Type B pancreatic cell (in vitro differentiated cells): ENCODE data around the gene RBM42. TPM values are rescaled to one million over a fixed set of nuclear protein-coding genes. Genes with fewer than 3 reads are reported as not detected.

Experiments used
- DNase-seq: peaks from one replicate; pipeline ENCODE4 v3.0.0; 2021; ENCODE audit warnings: mixed read lengths; ENCODE audit not compliant: unreplicated experiment; ENCODE audit errors: extremely low spot score
- H3K27ac Mint-ChIP-seq: 2 replicates; pipeline ENCODE4 v1.8.0; 2021; ENCODE audit warnings: mild to moderate bottlenecking, mixed read lengths
- H3K27me3 Mint-ChIP-seq: 2 replicates; pipeline ENCODE4 v1.8.0; 2021; ENCODE audit warnings: mixed read lengths
- H3K36me3 Mint-ChIP-seq: 2 replicates; pipeline ENCODE4 v1.8.0; 2021; ENCODE audit warnings: mixed read lengths
- H3K4me1 Mint-ChIP-seq: one replicate; pipeline ENCODE4 v1.8.0; 2021; ENCODE audit warnings: mixed read lengths; ENCODE audit not compliant: unreplicated experiment
- H3K4me3 Mint-ChIP-seq: 2 replicates; pipeline ENCODE4 v1.8.0; 2021; ENCODE audit warnings: mild to moderate bottlenecking, mixed read lengths
- H3K9me3 Mint-ChIP-seq: 2 replicates; pipeline ENCODE4 v1.8.0; 2021; ENCODE audit warnings: mixed read lengths
- long read RNA-seq: library from polyadenylated mRNA; unstranded; transcript quantifications from one replicate; pipeline ENCODE4 v2.0.0, GENCODE V29; 2020
- total RNA-seq: library from RNA; stranded (reverse); gene quantifications from 2 replicates; pipeline ENCODE4 v1.2.1, GENCODE V29; 2021; ENCODE audit warnings: low replicate concordance
- TF ChIP-seq, protein P1 (sequence below): fragments of 200-600 bp; sonication (generic); conservative IDR thresholded peaks from 2 replicates; pipeline ENCODE4 v1.5.0; 2021; ENCODE audit warnings: antibody characterized with exemption, mild to moderate bottlenecking

RBM42 gene, protein sequence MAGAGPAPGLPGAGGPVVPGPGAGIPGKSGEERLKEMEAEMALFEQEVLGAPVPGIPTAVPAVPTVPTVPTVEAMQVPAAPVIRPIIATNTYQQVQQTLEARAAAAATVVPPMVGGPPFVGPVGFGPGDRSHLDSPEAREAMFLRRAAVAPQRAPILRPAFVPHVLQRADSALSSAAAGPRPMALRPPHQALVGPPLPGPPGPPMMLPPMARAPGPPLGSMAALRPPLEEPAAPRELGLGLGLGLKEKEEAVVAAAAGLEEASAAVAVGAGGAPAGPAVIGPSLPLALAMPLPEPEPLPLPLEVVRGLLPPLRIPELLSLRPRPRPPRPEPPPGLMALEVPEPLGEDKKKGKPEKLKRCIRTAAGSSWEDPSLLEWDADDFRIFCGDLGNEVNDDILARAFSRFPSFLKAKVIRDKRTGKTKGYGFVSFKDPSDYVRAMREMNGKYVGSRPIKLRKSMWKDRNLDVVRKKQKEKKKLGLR
- 79.6 and 84.9 TPM in 2 replicates for total RNA-seq
- long read RNA-seq, partial matches to known transcripts: 2 of 2 reads
- long read RNA-seq, other reads (novel, unspliced or antisense): 0 of 2 reads

DNA sequence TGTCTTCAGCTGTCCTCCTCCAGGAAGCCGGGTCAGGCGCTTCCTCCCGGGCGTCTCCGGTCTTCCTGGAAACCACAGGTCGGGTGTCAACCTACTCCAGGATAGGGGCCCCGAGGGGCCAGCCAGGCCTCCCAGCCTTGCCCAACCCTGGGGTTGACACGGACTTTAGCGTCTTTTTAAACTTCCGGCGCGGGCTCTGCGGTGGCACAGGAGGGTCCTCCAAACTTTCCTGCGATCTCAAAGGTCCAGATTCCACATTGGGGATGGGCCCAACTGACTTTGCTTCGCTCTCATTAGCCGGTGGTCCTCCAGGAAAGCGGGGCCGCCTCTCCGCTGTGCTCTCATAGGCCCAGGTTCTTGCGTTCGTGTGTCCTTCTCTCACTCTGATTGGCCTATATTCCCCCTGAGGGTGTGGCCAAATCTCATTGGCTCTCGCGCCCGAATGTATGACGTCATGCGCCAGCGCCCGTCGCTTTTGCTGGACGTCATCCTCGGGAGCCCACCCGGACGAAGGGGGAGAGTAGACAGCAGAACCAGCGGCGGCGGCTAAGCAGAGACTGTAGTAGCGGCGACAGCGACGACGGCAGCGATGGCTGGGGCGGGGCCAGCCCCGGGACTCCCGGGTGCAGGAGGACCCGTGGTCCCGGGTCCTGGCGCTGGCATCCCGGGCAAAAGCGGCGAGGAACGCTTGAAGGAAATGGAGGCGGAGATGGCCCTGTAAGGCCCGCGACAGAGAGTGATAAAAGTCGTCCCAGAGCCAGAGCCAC is at the start of gene RBM42:
TSS of gene RBM42 (plus strand) at position 472 of the 767 bp plus-strand sequence. CDS start at position 590, 118 bp downstream.
- H3K9me3 Mint-ChIP-seq: no peaks in the 10 kb centered on the region
- peaks cover 4% of the 10 kb centered on the region for H3K27me3 Mint-ChIP-seq
- DNase-seq: peak; percentile 98

DNA sequence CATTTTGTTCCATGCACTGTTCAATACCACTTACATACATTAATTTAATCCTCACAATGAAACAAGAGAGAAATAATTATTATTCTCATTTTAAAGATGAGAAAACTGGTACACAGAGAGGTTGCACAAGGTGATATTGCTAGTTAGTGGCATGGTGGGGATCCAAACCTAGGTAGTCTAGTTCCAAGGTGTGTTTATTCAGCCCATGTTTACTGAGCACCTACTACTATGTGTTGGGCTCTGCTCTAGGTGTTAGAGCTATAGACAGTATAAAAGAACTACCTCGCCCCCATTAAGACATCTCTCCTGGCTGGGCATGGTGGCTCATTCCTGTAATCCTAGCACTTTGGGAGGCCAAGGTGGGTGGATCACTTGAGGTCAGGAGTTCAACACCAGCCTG is 46.1 kb upstream of the RBM42 start:
- TF ChIP-seq, protein P1, sequence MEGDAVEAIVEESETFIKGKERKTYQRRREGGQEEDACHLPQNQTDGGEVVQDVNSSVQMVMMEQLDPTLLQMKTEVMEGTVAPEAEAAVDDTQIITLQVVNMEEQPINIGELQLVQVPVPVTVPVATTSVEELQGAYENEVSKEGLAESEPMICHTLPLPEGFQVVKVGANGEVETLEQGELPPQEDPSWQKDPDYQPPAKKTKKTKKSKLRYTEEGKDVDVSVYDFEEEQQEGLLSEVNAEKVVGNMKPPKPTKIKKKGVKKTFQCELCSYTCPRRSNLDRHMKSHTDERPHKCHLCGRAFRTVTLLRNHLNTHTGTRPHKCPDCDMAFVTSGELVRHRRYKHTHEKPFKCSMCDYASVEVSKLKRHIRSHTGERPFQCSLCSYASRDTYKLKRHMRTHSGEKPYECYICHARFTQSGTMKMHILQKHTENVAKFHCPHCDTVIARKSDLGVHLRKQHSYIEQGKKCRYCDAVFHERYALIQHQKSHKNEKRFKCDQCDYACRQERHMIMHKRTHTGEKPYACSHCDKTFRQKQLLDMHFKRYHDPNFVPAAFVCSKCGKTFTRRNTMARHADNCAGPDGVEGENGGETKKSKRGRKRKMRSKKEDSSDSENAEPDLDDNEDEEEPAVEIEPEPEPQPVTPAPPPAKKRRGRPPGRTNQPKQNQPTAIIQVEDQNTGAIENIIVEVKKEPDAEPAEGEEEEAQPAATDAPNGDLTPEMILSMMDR: no peak
- no peaks in the 10 kb centered on the region for H3K9me3 Mint-ChIP-seq
- no peak overlapping the region for H3K4me3 Mint-ChIP-seq
- H3K27ac Mint-ChIP-seq: no peak overlapping the region
- H3K27me3 Mint-ChIP-seq: peaks cover 28% of the 10 kb centered on the region
- DNase-seq: no peak
- no peaks in the 10 kb centered on the region for H3K4me1 Mint-ChIP-seq
- H3K36me3 Mint-ChIP-seq: no peaks in the 10 kb centered on the region

More for the DNA sequence above, at the start of gene RBM42:
- H3K4me3 Mint-ChIP-seq: peak within 1 kb of the TSS; percentile 99
- TF ChIP-seq, protein P1: no peak
- peaks cover 19% of the 10 kb centered on the region for H3K36me3 Mint-ChIP-seq
- H3K27ac Mint-ChIP-seq: peak within 1 kb of the TSS; percentile 99
- peaks cover 11% of the 10 kb centered on the region for H3K4me1 Mint-ChIP-seq

DNA sequence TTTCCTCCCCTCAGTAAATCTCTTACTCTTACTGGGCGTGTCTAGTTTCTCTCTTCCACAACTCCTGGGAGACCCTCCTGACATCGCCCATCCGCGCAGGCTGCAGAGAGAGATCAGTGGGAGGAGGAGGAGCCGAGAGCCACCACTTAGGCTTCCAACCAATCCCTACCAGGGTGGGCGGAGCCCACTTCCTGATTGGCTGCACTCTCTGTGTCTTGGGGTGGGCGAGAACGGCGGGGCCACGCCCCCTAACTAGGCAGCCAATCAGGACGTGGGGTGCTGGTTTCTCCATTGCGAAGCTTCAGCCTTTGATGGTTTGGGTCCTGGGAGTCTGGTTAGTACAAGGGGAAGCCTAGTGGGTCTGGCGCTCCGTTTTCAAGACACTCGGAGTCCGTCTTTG is 43.0 kb upstream of the RBM42 start, which contains the start of gene PMIS2:
TSS of gene PMIS2 (plus strand) at position 326 of the 400 bp plus-strand sequence. CDS start 87 bp downstream, outside the sequence.
- Mint-ChIP-seq H3K27me3 (peaks cover 29% of the 10 kb centered on the region), H3K4me3 (no peak within 1 kb of the TSS), H3K4me1 (no peaks in the 10 kb centered on the region), H3K36me3 (no peaks in the 10 kb centered on the region), H3K27ac (no peak within 1 kb of the TSS), H3K9me3 (no peaks in the 10 kb centered on the region)
- no peak for DNase-seq
- TF ChIP-seq, protein P1: no peak

DNA sequence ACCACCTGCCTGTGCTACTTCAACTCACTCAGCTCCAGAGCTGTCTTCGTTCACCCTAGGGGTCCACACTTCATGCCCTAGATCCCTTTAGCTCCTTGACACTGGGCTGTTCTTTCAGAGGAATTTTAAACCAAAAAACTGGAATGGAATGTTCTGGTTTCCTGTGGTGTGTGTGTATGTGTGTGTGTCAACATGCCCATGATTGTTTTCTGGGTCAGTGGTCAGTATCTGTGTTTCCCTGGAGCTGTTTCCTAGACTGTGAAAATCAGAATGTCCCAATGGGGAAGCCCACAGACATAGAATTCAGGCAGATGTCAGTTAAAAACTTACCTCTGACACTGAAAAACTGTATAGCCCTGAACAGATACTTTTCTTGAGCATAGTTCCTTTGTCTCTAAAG is 41.5 kb upstream of the RBM42 start:
- DNase-seq: no peak
- Mint-ChIP-seq H3K27me3 (peaks cover 28% of the 10 kb centered on the region), H3K36me3 (no peaks in the 10 kb centered on the region), H3K4me1 (no peaks in the 10 kb centered on the region), H3K4me3 (no peak overlapping the region), H3K27ac (no peak overlapping the region), H3K9me3 (no peaks in the 10 kb centered on the region)
- TF ChIP-seq, protein P1: no peak

DNA sequence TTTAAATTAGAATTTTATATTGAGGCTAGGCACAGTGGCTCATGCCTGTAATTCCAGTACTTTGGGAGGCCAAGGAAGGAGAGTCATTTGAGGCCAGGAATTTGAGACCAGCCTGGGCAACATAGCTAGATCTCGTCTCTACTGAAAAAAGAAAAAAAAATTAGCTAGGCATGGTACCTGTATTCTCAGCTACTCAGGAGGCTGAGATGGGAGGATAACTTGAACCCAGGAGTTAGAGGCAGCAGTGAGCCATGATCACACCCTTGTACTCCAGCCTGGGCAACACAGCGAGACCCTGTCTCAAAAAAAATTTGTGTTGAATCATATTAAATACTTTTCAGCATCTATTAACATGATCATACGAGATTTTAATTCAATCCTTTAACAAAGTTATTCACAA is 38.0 kb upstream of the RBM42 start:
- no peaks in the 10 kb centered on the region for H3K36me3 Mint-ChIP-seq
- H3K27me3 Mint-ChIP-seq: peaks cover 12% of the 10 kb centered on the region
- H3K4me1 Mint-ChIP-seq: no peaks in the 10 kb centered on the region
- no peaks in the 10 kb centered on the region for H3K9me3 Mint-ChIP-seq
- no peak overlapping the region for H3K27ac Mint-ChIP-seq
- TF ChIP-seq, protein P1: no peak
- no peak for DNase-seq
- H3K4me3 Mint-ChIP-seq: no peak overlapping the region
